ENCODE results near the gene SLC26A6.

Gene SLC26A6

GRCh38 chr3:48631516-48632448 lies 3.5 kb downstream of the SLC26A6 start:
- no peak for DNase-seq

GRCh38 chr3:48630833-48631232 lies 4.4 kb downstream of the SLC26A6 start:
- no peak for DNase-seq

- no peak for DNase-seq
Measured at GRCh38 chr3:48630407-48630806, 4.9 kb downstream of the SLC26A6 start.

GRCh38 chr3:48629894-48630293 lies 5.4 kb downstream of the SLC26A6 start:
- DNase-seq, result no peak

- no peak for DNase-seq
Measured at GRCh38 chr3:48628277-48629017, 6.8 kb downstream of the SLC26A6 start.

- no peak for DNase-seq
Measured at GRCh38 chr3:48625600-48625999, 9.7 kb downstream of the SLC26A6 start.

GRCh38 chr3:48624767-48625166 lies 10.5 kb downstream of the SLC26A6 start:
- no peak for DNase-seq

- no peak for DNase-seq
Measured at GRCh38 chr3:48623851-48624547, 11.3 kb downstream of the SLC26A6 start.

- DNase-seq, result no peak
Measured at GRCh38 chr3:48621461-48621869, 13.8 kb downstream of the SLC26A6 start, which contains the start of gene TMEM89. TMEM89 (minus strand) TSS chr3:48621769; CDS start chr3:48621756, 13 bp downstream.

DNA sequence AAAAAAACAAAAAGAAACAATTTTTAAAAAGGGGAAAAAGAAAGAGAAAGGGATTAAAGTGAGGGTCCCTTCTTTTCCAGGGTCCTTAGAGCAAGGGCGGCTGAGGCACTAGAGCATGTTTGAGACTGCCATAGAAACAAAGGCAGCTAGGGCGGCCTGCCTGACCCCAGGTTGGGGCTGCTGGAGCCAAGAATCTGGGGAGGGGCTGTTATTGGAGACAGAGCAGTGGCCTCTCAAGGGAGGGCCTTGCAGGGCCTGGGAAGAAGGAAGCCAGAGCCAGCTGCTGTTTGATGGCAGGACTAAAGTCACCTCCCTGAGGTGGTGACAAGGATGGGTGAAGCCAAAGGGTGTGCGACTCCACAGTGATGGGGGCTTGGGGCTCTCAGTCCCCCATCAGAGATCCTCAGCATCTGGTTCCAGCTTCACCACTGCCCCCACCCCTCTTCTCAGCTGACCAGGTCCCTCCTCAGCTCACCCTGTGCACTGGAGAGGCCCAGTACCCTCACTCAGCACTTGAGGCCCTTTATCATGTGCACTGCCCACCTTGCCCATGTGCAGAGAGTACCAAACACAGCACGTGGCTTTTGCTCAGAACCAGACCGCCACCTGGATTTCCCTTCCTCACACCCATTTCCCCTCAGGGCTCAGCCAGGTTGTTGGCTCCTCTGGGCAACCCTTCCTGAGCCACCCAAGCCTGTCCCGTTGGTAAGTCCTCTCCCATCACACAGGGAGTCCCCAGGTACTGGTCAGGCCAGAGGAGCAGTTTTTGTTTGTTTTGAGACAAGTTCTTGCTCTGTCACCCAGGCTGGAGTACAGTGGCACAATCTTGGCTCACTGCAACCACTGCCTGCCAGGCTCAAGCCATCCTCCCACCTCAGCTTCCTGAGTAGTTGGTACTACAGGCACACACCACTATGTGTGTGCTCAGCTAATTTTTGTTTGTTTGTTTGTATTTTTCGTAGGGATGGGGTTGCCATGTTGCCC lies 15.4 kb downstream of the SLC26A6 start:
- no peak for DNase-seq

DNA sequence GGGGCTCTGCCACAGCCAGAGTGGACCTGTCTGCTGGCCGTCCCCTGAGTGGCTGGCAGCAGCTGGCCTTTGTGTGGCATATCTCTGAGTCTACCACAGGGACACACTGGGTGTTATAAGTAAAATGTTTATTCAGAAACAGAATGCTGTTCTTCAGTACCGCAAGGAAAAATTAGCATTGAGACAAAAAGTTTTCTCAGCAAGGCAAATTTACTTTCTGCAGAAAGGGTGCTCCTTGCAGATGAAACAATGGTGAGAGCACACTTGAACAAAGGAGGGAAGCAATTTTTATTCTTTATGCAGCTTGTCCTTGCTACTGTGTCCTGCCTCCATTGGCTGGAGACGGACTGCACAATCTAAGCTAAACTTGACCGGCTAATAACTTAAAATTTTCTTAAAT lies 17.7 kb downstream of the SLC26A6 start:
- DNase-seq, result no peak

DNA sequence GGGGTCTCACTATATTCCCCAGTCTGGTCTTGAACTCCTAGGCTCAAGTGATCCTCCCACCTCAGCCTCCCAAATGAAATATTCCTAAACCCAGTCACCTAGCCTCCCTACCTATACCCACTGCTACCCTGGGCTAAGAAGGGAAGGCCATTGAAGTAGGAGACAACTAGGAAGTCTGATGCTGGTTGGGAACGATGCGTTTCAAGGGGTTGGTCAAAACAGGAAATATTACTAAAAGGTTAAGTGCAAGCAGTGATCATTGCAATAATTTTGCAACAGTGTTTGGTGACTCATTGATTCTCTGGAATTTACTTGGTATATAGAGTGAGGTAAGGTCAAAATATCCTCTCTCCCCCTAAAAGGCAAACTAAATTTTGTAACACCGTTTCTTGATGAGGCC lies 21.2 kb downstream of the SLC26A6 start:
- peak; percentile 54 to 63 for DNase-seq

DNA sequence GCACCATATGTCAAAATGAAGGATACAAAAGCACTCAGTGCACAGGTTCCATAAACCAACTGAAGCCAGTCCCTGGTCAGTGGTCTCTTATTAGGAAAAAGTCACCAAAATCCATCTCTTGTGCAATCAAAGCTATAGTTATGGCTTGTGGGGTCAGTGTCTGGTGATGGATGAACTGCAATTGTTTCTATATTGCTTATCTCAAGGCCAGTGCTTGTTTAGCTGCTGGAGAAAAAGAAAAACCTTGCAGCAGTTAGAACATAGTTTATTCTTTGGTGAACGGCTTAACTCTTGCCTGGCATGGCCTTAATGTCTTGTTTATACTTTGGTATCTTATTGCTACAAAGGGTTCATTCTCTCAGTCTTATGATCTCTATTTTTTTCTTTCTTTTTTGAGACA lies 23.0 kb downstream of the SLC26A6 start:
- no peak for DNase-seq

DNA sequence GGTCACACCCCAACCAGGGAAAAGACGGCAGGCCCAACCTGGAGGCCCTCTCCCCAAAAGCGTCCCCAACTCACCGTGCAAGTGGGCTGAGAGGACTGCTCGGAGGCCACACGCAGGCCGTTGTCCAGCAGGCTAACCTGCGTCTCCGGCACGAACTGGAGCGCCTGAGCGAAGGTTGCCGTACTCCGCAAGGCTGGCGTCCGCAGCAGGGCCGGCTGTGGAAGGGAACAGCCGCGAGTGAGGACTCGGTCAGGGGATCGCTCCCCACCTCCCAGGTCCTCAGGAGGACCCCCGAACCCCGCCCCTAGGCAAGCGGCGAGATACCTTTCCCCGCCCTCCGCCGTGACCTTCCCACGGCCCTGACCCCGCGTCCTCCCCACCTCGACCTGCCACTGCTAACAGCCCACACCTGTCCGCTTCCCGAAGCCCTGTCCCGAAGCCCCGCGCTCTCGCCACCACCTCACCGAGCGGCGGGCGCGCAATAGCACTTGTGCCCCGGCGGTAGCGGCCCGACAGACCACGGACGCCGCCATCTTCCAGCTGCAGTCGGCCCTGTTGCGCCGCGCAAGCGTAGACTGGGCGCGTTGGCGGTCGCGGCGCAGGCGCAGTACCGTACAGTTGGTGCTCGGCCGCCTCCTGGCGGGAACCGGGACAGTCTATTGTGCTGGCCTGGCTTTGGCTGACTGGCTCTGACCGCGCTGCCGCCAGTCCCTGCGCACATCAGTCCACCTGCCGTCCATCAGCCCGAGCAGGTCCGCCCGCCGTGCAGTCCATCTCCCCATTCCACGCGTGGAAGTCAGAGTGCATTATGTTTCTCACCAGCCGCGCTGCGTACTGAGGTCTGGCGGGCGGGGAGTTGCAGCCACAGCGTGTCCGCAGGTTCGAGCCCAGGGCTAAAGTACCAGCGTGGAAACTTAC lies 25.9 kb downstream of the SLC26A6 start, which contains the start of gene UQCRC1:
UQCRC1 (minus strand) TSS at position 559 of the 918 bp plus-strand sequence; CDS start at position 533, 26 bp downstream.
- DNase-seq, result peak; percentile 94 to 96

DNA sequence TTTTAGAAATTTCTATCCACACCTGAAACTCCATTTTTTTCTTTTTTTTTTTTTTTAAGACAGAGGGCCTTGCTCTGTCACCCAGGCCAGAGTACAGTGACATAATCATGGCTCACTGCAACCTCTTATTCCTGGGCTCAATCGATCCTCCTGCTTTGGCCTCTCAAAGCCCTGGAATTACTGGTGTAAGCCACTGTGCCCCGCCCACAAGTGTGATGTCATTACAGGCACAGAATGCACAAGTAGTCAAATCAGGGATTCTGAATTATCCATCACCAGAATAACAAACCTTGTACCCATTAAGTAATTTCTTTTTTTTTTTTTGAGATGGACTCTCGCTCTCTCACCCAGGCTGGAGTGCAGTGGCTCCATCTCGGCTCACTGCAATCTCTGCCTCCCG lies 27.7 kb downstream of the SLC26A6 start:
- DNase-seq, result peak; percentile 41 to 42

DNA sequence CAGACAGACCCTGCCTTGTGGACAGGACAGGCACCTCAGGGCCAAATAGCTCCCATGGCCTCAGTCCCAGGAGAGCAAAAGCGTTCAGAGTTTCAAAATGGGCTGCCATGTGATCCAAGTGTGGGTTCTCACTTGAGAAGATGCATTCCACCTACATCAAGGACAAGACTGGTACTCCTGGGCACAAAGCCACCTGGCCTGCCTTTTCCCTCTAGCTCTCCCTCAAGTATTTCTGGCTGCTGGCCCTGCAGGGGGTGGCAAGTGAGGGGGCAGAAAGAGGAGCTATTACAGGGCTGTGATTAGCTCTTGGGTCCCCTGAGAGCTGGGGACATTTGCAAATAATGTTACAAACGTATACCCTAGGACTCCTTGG lies 33.7 kb downstream of the SLC26A6 start:
- no peak for DNase-seq

DNA sequence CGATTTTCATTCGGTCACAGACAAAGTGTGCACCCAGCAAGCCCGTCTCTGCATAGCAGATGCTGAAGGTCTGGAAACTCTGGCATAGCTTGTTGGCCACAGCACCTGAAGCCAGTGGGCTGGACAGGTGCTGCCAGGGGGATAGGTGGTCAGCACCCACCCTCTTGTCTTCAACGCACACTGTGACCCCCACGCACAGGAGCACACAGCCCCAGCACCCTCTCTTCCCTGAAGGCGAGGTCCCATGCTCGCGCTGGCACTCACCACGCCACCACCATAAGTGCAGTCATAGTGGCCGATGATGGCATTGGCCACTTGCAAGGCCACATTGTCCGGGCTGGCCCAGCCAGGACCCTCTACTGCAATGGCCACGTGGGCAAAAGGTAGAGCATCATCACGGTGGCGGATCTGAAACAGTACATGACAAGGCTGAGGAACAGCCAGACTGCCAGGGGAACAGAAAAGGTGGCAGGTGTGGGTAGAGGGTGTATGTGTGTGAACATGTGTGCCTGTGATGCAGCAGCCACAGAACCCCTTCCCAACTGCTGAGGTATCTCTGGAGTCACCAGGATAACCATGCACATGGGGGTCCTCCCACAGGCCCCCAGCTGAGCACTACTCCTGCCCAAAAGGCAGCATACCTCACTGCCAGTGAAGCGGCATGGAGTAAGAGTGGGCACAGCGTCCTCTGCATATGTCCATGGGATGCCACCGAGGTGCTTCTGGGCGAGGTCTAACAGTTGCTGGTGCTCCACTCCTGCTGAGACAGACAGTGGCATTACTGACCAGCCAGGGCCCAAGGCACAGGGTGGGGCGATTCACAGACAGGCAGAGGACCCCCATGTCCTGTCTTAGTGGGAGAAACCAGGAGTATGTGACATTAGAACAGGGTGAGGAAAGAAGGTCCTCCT lies 34.3 kb downstream of the SLC26A6 start:
- DNase-seq, result no peak

GRCh38 chr3:48599509-48600285 lies 35.6 kb downstream of the SLC26A6 start:
- DNase-seq, result no peak

GRCh38 chr3:48599077-48599501 lies 36.2 kb downstream of the SLC26A6 start:
- no peak for DNase-seq

All from activated T-cell treated with anti-CD3 and anti-CD28 coated beads, Interleukin-2, amount 50 U/mL, for 48 hours (primary cell).